H1 (cell line): ENCODE data around the gene COMT. TPM values are rescaled to one million over a fixed set of nuclear protein-coding genes. Genes with fewer than 3 reads are reported as not detected.
A peak's percentile ranks its signal among the peaks of the same experiment; 100 is the strongest.

Experiments used
- CTCF ChIA-PET: fragments of 300-600 bp; sonication (Branson Sonifier 250); formaldehyde crosslinking; loops from one replicate; lab custom pipeline; 2021; ENCODE audit not compliant: partially characterized antibody; lab: Charles Lee
- POLR2A ChIA-PET: fragments of 300-600 bp; sonication (Branson Sonifier 250); formaldehyde crosslinking; loops from one replicate; lab custom pipeline; 2021; ENCODE audit warnings: inconsistent platforms; ENCODE audit not compliant: partially characterized antibody; lab: Charles Lee
- DNase-seq, 2 experiments: peaks; one replicate each; pipeline versions ENCODE4 v3.0.0 to v3.0.0-alpha.2; 2010 to 2022; ENCODE audit warnings: low spot score in 2 of 2, low read depth in 1 of 2, mixed read lengths in 1 of 2
- FAIRE-seq: peaks from 2 replicates; lab custom pipeline; 2011; peaks lifted over from hg19 to GRCh38; lab: Jason Lieb, UNC
- H2AFZ ChIP-seq: 2 replicates; pipeline ENCODE4 v1.8.1; 2012; ENCODE audit warnings: low read length, inconsistent platforms
- H2AK5ac ChIP-seq: 2 replicates; pipeline ENCODE4 v1.6.1; 2013; ENCODE audit warnings: low read depth, low read length
- H2BK120ac ChIP-seq: replicated peaks from 2 replicates; pipeline ENCODE3; 2013; ENCODE audit warnings: low read depth, low read length, inconsistent platforms
- H2BK12ac ChIP-seq: 2 replicates; pipeline ENCODE4 v1.6.1; 2013; ENCODE audit warnings: low read depth, low read length
- H2BK15ac ChIP-seq: 2 replicates; pipeline ENCODE4 v1.6.1; 2013; ENCODE audit warnings: low read length
- H2BK20ac ChIP-seq: 2 replicates; pipeline ENCODE4 v1.6.1; 2013; ENCODE audit warnings: low read length
- H2BK5ac ChIP-seq: 2 replicates; pipeline ENCODE4 v1.6.1; 2013; ENCODE audit warnings: low read depth, low read length
- H3K14ac ChIP-seq: 2 replicates; pipeline ENCODE4 v1.6.1; 2013; ENCODE audit warnings: inconsistent platforms; ENCODE audit not compliant: insufficient read length
- H3K18ac ChIP-seq: 2 replicates; pipeline ENCODE4 v1.6.1; 2013; ENCODE audit warnings: low read length; ENCODE audit errors: extremely low read depth
- H3K23ac ChIP-seq: 2 replicates; pipeline ENCODE4 v1.6.1; 2013; ENCODE audit warnings: inconsistent platforms; ENCODE audit not compliant: insufficient read length
- H3K23me2 ChIP-seq: 2 replicates; pipeline ENCODE4 v1.6.1; 2013; ENCODE audit warnings: low read depth, low read length
- H3K27ac ChIP-seq: 2 replicates; pipeline ENCODE4 v1.6.1; 2011; ENCODE audit warnings: low read depth, low read length, inconsistent platforms
- H3K27me3 ChIP-seq, 4 experiments: replicated peaks in 1 of 4; 1 replicate in 1 of 4; 2 replicates in 3 of 4; pipeline versions ENCODE4 v1.6.1 to v1.8.1; 2011 to 2013; ENCODE audit warnings: low read length in 3 of 4, mild to moderate bottlenecking in 3 of 4, inconsistent platforms in 2 of 4, mixed read lengths in 2 of 4, moderate library complexity in 1 of 4; ENCODE audit not compliant: control insufficient read depth in 3 of 4, insufficient read depth in 3 of 4; ENCODE audit errors: extremely low read depth in 1 of 4
- H3K36me3 ChIP-seq, 4 experiments: 2 replicates each; pipeline versions ENCODE4 v1.6.1 to v1.8.1; 2011 to 2013; ENCODE audit warnings: mild to moderate bottlenecking in 4 of 4, low read length in 3 of 4, moderate library complexity in 2 of 4, control low read depth in 1 of 4, inconsistent platforms in 1 of 4; ENCODE audit not compliant: insufficient read depth in 4 of 4, control insufficient read depth in 2 of 4
- H3K4ac ChIP-seq: replicated peaks from 2 replicates; pipeline ENCODE3; 2013; ENCODE audit warnings: low read length, low read depth, mixed read lengths, inconsistent platforms; ENCODE audit not compliant: insufficient read length
- H3K4me1 ChIP-seq, 4 experiments: replicated peaks in 1 of 4; 1 replicate in 1 of 4; 2 replicates in 3 of 4; pipeline versions ENCODE4 v1.6.1 to v1.8.1; 2011 to 2013; ENCODE audit warnings: low read length in 3 of 4, inconsistent platforms in 2 of 4, mixed read lengths in 1 of 4; ENCODE audit not compliant: insufficient read depth in 4 of 4, control insufficient read depth in 3 of 4
- H3K4me2 ChIP-seq, 2 experiments: 2 replicates each; pipeline versions ENCODE4 v1.6.1 to v1.8.1; 2011 to 2013; ENCODE audit warnings: low read depth in 2 of 2, low read length in 2 of 2, control low read depth in 1 of 2, inconsistent platforms in 1 of 2, mild to moderate bottlenecking in 1 of 2; ENCODE audit not compliant: insufficient read depth in 1 of 2
- H3K4me3 ChIP-seq, 4 experiments: fragments of 200-600, 300-600 bp in 1 of 4; sonication (generic), shearing (Covaris generic), sonication (Bioruptor Twin) in 1 of 4; 2 replicates each; pipeline versions ENCODE4 v1.5.1 to v1.8.1; 2011 to 2016; ENCODE audit warnings: low read length in 4 of 4, low read depth in 3 of 4, control low read depth in 2 of 4, inconsistent platforms in 2 of 4, mild to moderate bottlenecking in 2 of 4, mixed read lengths in 1 of 4, moderate library complexity in 1 of 4; ENCODE audit not compliant: insufficient read depth in 2 of 4; ENCODE audit errors: extremely low read depth in 1 of 4
- H3K56ac ChIP-seq: replicated peaks from 2 replicates; pipeline ENCODE3; 2013; ENCODE audit warnings: low read depth, mild to moderate bottlenecking, mixed read lengths, low read length, inconsistent platforms; ENCODE audit not compliant: insufficient read length
- H3K79me1 ChIP-seq: 2 replicates; pipeline ENCODE4 v1.6.1; 2013; ENCODE audit warnings: low read depth, low read length, control low read depth
- H3K79me2 ChIP-seq, 2 experiments: 2 replicates each; pipeline versions ENCODE4 v1.6.1 to v1.8.1; 2012 to 2013; ENCODE audit warnings: low read length in 2 of 2, mild to moderate bottlenecking in 2 of 2, inconsistent platforms in 1 of 2; ENCODE audit not compliant: insufficient read depth in 2 of 2, control insufficient read depth in 1 of 2
- H3K9ac ChIP-seq, 4 experiments: replicated peaks in 1 of 4; 1 replicate in 1 of 4; 2 replicates in 3 of 4; pipeline versions ENCODE4 v1.6.1 to v1.8.1; 2011 to 2013; ENCODE audit warnings: low read depth in 3 of 4, low read length in 3 of 4, control low read depth in 2 of 4, mild to moderate bottlenecking in 2 of 4, moderate library complexity in 2 of 4, inconsistent platforms in 1 of 4; ENCODE audit errors: extremely low read depth in 1 of 4
- H3K9me3 ChIP-seq, 2 experiments: 2 replicates each; pipeline versions ENCODE4 v1.6.1 to v1.8.1; 2012 to 2013; ENCODE audit warnings: mild to moderate bottlenecking in 2 of 2, moderate library complexity in 2 of 2, control low read depth in 1 of 2, inconsistent platforms in 1 of 2, low read depth in 1 of 2, low read length in 1 of 2, mixed read lengths in 1 of 2; ENCODE audit not compliant: insufficient read depth in 2 of 2
- H4K20me1 ChIP-seq, 2 experiments: replicated peaks in 1 of 2; 2 replicates each; pipeline versions ENCODE3 to v1.8.1; 2011 to 2013; ENCODE audit warnings: inconsistent platforms in 2 of 2, low read length in 2 of 2, mild to moderate bottlenecking in 1 of 2; ENCODE audit not compliant: insufficient read depth in 2 of 2, control insufficient read depth in 1 of 2
- H4K5ac ChIP-seq: 2 replicates; pipeline ENCODE4 v1.6.1; 2013; ENCODE audit warnings: low read length, low read depth, mixed read lengths, inconsistent platforms; ENCODE audit not compliant: insufficient read length
- H4K8ac ChIP-seq: 2 replicates; pipeline ENCODE4 v1.8.0; 2013; ENCODE audit warnings: mild to moderate bottlenecking, moderate library complexity, low read length, inconsistent platforms; ENCODE audit not compliant: insufficient read depth; ENCODE audit errors: extremely low read depth
- H4K91ac ChIP-seq: replicated peaks from 2 replicates; pipeline ENCODE3; 2013; ENCODE audit warnings: low read length, mixed read lengths, inconsistent platforms; ENCODE audit not compliant: insufficient read length
- CEBPB ChIP-seq: IDR thresholded peaks from 2 replicates; pipeline ENCODE4 v1.6.1; 2012; ENCODE audit warnings: low read depth, low read length
- CHD2 ChIP-seq: IDR thresholded peaks from 2 replicates; pipeline ENCODE4 v1.6.1; 2012; ENCODE audit warnings: low read length, improper control_type of control experiment
- GTF2F1 ChIP-seq: IDR thresholded peaks from 2 replicates; pipeline ENCODE4 v1.6.1; 2012; ENCODE audit warnings: low read depth, low read length, improper control_type of control experiment, borderline replicate concordance
- JUN ChIP-seq: IDR thresholded peaks from 2 replicates; pipeline ENCODE4 v1.6.1; 2011; ENCODE audit warnings: low read depth, mild to moderate bottlenecking, improper control_type of control experiment, low read length
- KDM4A ChIP-seq: IDR thresholded peaks from one replicate; pipeline ENCODE4 v1.7.1; 2012; ENCODE audit warnings: low read depth, mild to moderate bottlenecking, moderate library complexity, low read length, inconsistent platforms; ENCODE audit not compliant: severe bottlenecking
- NRF1 ChIP-seq: IDR thresholded peaks from 2 replicates; pipeline ENCODE4 v1.6.1; 2011; ENCODE audit warnings: mild to moderate bottlenecking, low read depth, low read length, improper control_type of control experiment
- POLR2A ChIP-seq, 2 experiments: IDR thresholded peaks; 1 replicate in 1 of 2; 2 replicates in 1 of 2; pipeline ENCODE4 v1.6.1; 2011; ENCODE audit warnings: low read depth in 2 of 2, low read length in 2 of 2, mild to moderate bottlenecking in 2 of 2; ENCODE audit errors: control extremely low read depth in 1 of 2
- RBBP5 ChIP-seq: IDR thresholded peaks from 2 replicates; pipeline ENCODE4 v1.7.1; 2012; ENCODE audit warnings: low read depth, mild to moderate bottlenecking, inconsistent platforms, low read length, moderate library complexity, borderline replicate concordance
- SIRT6 ChIP-seq: IDR thresholded peaks from one replicate; pipeline ENCODE4 v1.7.1; 2012; ENCODE audit warnings: low read length, inconsistent platforms
- TBP ChIP-seq: IDR thresholded peaks from 2 replicates; pipeline ENCODE4 v1.6.1; 2011; ENCODE audit warnings: low read depth, low read length, improper control_type of control experiment
- WGBS, 2 experiments: shearing (Covaris generic) in 1 of 2; methylation state at CpG; one replicate each; pipeline versions ENCODE4 v1.1.6 to v1.1.7; 2013 to 2015; ENCODE audit warnings: low lambda C conversion rate in 2 of 2, mixed read lengths in 2 of 2, inconsistent platforms in 1 of 2, low coverage in 1 of 2, missing lambda C conversion rate in 1 of 2; ENCODE audit not compliant: insufficient replicate concordance in 2 of 2, insufficient coverage in 1 of 2, insufficient read length in 1 of 2; ENCODE audit errors: extremely low coverage in 1 of 2, missing lambda C conversion rate in 1 of 2; 5-methylcytosine and 5-hydroxymethylcytosine counted together
- polyA plus RNA-seq, 7 experiments: library from polyadenylated mRNA; depleted of rRNA in 3 of 7; stranded (reverse) in 5 of 7; unstranded in 2 of 7; fragments of >200 nt in 5 of 7; fragments of 200-250 nt in 2 of 7; gene quantifications; 1 replicate in 5 of 7; 2 replicates in 1 of 7; 4 replicates in 1 of 7; pipeline versions ENCODE4 v1.2.1 to v1.2.3, GENCODE V29; 2011 to 2013; ENCODE audit warnings: missing spikeins in 2 of 7, mixed read lengths in 2 of 7
- total RNA-seq: library from RNA; stranded (reverse); fragmentation: NEBNext Ultra II Directional; extraction: Animal tissue kit (Norgen Biotek cat#: 25700); gene quantifications from 2 replicates; pipeline ENCODE4 v1.2.1, GENCODE V29; 2021

COMT gene
- total and polyA plus RNA-seq, 2 of the 8 experiments (the other 6 are each of a cell fraction or from before 2014, with no cell fraction given), result 15.2 to 33.7 TPM

DNA sequence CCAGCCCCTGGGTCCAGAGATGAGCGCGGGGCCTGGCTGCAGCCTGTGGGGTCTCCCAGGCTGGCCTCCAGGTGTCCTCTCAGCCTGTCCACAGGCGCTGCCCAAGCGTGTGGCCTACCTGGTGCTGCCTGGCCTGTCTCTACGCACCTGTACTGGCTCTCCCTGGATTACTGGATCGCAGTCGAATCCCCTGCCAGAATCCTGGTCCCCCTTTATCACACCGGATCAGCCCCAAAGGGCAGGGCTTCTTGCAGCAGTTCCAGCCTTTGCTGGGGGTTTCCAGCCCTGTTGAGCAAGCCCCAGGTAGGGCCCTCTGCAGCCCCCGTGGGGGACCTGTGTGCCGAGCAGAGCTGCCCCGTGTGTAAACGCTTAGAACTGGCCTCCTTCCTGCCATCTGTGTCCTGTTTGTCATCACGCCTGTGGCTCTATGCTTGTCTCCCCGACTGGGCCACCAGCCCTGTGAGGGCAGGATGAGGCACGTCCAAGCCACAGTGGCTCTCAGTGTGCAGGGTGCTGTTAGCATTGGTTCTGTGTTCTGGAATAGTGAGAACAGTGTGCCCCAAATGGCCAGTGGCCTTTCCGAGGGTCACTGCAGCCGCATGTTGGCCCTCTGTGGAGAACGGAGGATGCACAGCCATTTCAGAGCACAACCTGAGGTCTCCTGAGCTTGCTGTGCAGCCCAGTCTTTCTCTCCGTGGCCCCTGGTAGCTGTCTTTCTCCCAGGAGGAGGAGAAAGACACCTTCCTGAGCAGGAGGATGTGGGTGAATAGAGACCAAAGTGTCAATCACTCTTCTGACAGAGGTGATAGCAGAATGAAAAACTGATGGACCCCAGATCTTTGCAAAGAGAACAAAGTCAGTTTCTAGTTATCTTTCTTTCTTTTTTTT, 13.9 kb downstream of the COMT start:
- POLR2A ChIA-PET, result no interaction called here
- Histone ChIP-seq H3K79me2 (no peaks in the 10 kb centered on the region), H3K27me3 (no peaks in the 10 kb centered on the region), H2AK5ac (no peak overlapping the region; the same call in 1 of the 2 replicates), H3K9me3 (no peaks in the 10 kb centered on the region), H3K14ac (no peak overlapping the region), H4K8ac (no peak overlapping the region; the same call in 1 of the 2 replicates), H3K9ac (no peak overlapping the region; a peak in 1 of 7 replicates), H3K4ac (no peak overlapping the region), H2BK120ac (no peak overlapping the region), H3K18ac (no peak overlapping the region), H3K4me1 (peaks cover 0 to 10% (median 6%) of the 10 kb centered on the region in 4 experiments; a peak in 5 of 7 replicates), H2BK15ac (peak overlapping the region; percentile 55; the same call in 1 of the 2 replicates), H3K4me2 (no peak overlapping the region), H2BK20ac (no peak overlapping the region), H3K23me2 (peaks cover 5% of the 10 kb centered on the region), H3K27ac (no peak overlapping the region), H3K23ac (no peak overlapping the region), H2BK5ac (no peak overlapping the region), H4K5ac (no peak overlapping the region), H2AFZ (no peak overlapping the region), H4K20me1 (peaks cover 1 to 4% of the 10 kb centered on the region in 2 experiments), H3K4me3 (no peak overlapping the region), H4K91ac (peak overlapping the region; percentile 85), H3K79me1 (no peaks in the 10 kb centered on the region), H2BK12ac (peak overlapping the region; percentile 1; the same call in 1 of the 2 replicates), H3K56ac (no peak overlapping the region), H3K36me3 (no peaks in the 10 kb centered on the region)
- no peak for TF ChIP-seq POLR2A (IDR thresholded peaks at IDR 0.05; ENCODE audit: control extremely low read depth in 1 of 2, low read depth in 2 of 2, low read length in 2 of 2)
- TF ChIP-seq SIRT6, result no peak
- TF ChIP-seq GTF2F1, result no peak
- no peak for TF ChIP-seq CEBPB
- no peak for TF ChIP-seq RBBP5
- TF ChIP-seq TBP, result no peak
- TF ChIP-seq JUN, result no peak
- TF ChIP-seq NRF1, result no peak
- TF ChIP-seq KDM4A, result no peak
- no peak for TF ChIP-seq CHD2
- CTCF ChIA-PET, result interaction anchor here (0.8 to 4.3 kb wide), 3 partner anchors 11 to 224 kb away, joined by 3 to 30 read pairs (median 7); no protein-coding TSS in a partner anchor
- DNase-seq (no peak), FAIRE-seq (no peak)
- WGBS, 2 experiments, result 88% methylated on average over 19 of the region's 19 CpGs; no CpG with 5 or more reads in 1 of the 2 experiments
